GM23338 (cell line): ENCODE data around the gene PLS1. TPM values are rescaled to one million over a fixed set of nuclear protein-coding genes. Genes with fewer than 3 reads are reported as not detected.

Source experiments
- ATAC-seq: fragments of 200-7000 bp; cut with Tn5 transposase; 3 replicates; pipeline ENCODE4 v1.9.1; 2020
- DNase-seq: peaks from one replicate; pipeline ENCODE4 v3.0.0-alpha.2; 2015; ENCODE audit warnings: low spot score
- H2AFZ ChIP-seq: fragments of 200-600 bp; sonication (generic); 2 replicates; pipeline ENCODE4 v1.8.0; 2016; ENCODE audit warnings: antibody characterized with exemption, mild to moderate bottlenecking, moderate library complexity
- H3F3A ChIP-seq: fragments of 200-600 bp; sonication (generic); replicated peaks from 2 replicates; pipeline ENCODE4 v1.8.0; 2017; ENCODE audit warnings: antibody characterized with exemption, mixed run types, low read depth
- H3K27ac ChIP-seq: fragments of 200-600 bp; sonication (generic); 2 replicates; pipeline ENCODE4 v1.6.1; 2016; ENCODE audit warnings: low read depth
- H3K27me3 ChIP-seq: fragments of 200-600 bp; sonication (generic); 2 replicates; pipeline ENCODE4 v1.8.0; 2016; ENCODE audit warnings: mild to moderate bottlenecking, mixed run types, moderate library complexity; ENCODE audit not compliant: insufficient read depth
- H3K36me3 ChIP-seq: fragments of 200-600 bp; sonication (generic); 2 replicates; pipeline ENCODE4 v1.8.0; 2016; ENCODE audit warnings: mild to moderate bottlenecking; ENCODE audit not compliant: insufficient read depth
- H3K4me1 ChIP-seq: fragments of 200-600 bp; sonication (generic); 2 replicates; pipeline ENCODE4 v1.8.0; 2016; ENCODE audit warnings: mild to moderate bottlenecking, moderate library complexity; ENCODE audit not compliant: insufficient read depth
- H3K4me2 ChIP-seq: fragments of 200-600 bp; sonication (generic); 2 replicates; pipeline ENCODE4 v1.7.1; 2017; ENCODE audit warnings: mixed run types
- H3K4me3 ChIP-seq: fragments of 200-600 bp; sonication (generic); 2 replicates; pipeline ENCODE4 v1.6.1; 2016; ENCODE audit warnings: mixed run types
- H3K79me2 ChIP-seq: fragments of 200-600 bp; sonication (generic); replicated peaks from 2 replicates; pipeline ENCODE4 v1.8.0; 2017; ENCODE audit warnings: mild to moderate bottlenecking; ENCODE audit not compliant: insufficient read depth
- H3K9me2 ChIP-seq: fragments of 200-600 bp; sonication (generic); 2 replicates; pipeline ENCODE4 v1.8.0; 2017; ENCODE audit not compliant: insufficient read depth
- H4K20me1 ChIP-seq: fragments of 200-600 bp; sonication (generic); replicated peaks from 2 replicates; pipeline ENCODE4 v1.8.0; 2017; ENCODE audit warnings: mild to moderate bottlenecking; ENCODE audit not compliant: insufficient read depth
- H3K27ac Mint-ChIP-seq: 2 replicates; pipeline ENCODE4 v1.8.0; 2020; ENCODE audit warnings: inconsistent platforms, mild to moderate bottlenecking, moderate library complexity, mixed read lengths
- H3K27me3 Mint-ChIP-seq: 3 replicates; pipeline ENCODE4 v1.8.0; 2022; ENCODE audit warnings: low read depth, mild to moderate bottlenecking, moderate library complexity, mixed read lengths, inconsistent platforms; ENCODE audit not compliant: insufficient read depth, poor library complexity
- H3K36me3 Mint-ChIP-seq: 3 replicates; pipeline ENCODE4 v1.8.0; 2021; ENCODE audit warnings: low read depth, mild to moderate bottlenecking, inconsistent platforms, moderate library complexity, mixed read lengths
- H3K4me1 Mint-ChIP-seq: 3 replicates; pipeline ENCODE4 v1.8.0; 2020; ENCODE audit warnings: mild to moderate bottlenecking, inconsistent platforms, mixed read lengths
- H3K4me3 Mint-ChIP-seq: 3 replicates; pipeline ENCODE4 v1.8.0; 2021; ENCODE audit warnings: moderate library complexity, mild to moderate bottlenecking, inconsistent platforms, mixed read lengths
- H3K9me3 Mint-ChIP-seq: 3 replicates; pipeline ENCODE4 v1.8.0; 2020; ENCODE audit warnings: moderate library complexity, mild to moderate bottlenecking, inconsistent platforms, mixed read lengths
- EZH2phosphoT487 ChIP-seq: fragments of 200-600 bp; sonication (generic); IDR thresholded peaks from one replicate; pipeline ENCODE4 v1.8.1; 2018; ENCODE audit warnings: antibody characterized with exemption; ENCODE audit not compliant: unreplicated experiment
- JUNB ChIP-seq: IDR thresholded peaks from one replicate; pipeline ENCODE4 v1.6.1; 2016; ENCODE audit warnings: antibody characterized with exemption; ENCODE audit not compliant: unreplicated experiment
- NANOG ChIP-seq: IDR thresholded peaks from 2 replicates; pipeline ENCODE4 v1.6.1; 2016; ENCODE audit warnings: antibody characterized with exemption, borderline replicate concordance
- POLR2AphosphoS5 ChIP-seq: IDR thresholded peaks from 2 replicates; pipeline ENCODE4 v1.6.1; 2016; ENCODE audit warnings: antibody characterized with exemption, low read depth
- ZNF114 ChIP-seq: fragments of 250-450 bp; sonication (Bioruptor Pico); IDR thresholded peaks from 2 replicates; pipeline ENCODE4 v1.5.0; 2020; ENCODE audit warnings: mild to moderate bottlenecking, moderate library complexity
- ZNF331 ChIP-seq: fragments of 250-450 bp; sonication (Bioruptor Pico); IDR thresholded peaks from 2 replicates; pipeline ENCODE4 v1.5.0; 2020; ENCODE audit warnings: low read depth, mild to moderate bottlenecking, moderate library complexity
- polyA plus RNA-seq: library from polyadenylated mRNA; unstranded; fragments of >200 nt; fragmentation: Nextera tagmentation; extraction: Ambion mirVana; gene quantifications from 2 replicates; pipeline ENCODE4 v1.2.1, GENCODE V29; 2016
- total RNA-seq: library from RNA; depleted of rRNA; stranded (reverse); fragments of >200 nt; shearing (Covaris generic); gene quantifications from 2 replicates; pipeline ENCODE4 v1.2.3, GENCODE V29; 2014
- TF ChIP-seq, protein P1 (sequence below): fragments of 250-450 bp; sonication (Bioruptor Pico); IDR thresholded peaks from 2 replicates; pipeline ENCODE4 v1.5.0; 2020; ENCODE audit warnings: mild to moderate bottlenecking, moderate library complexity
- TF ChIP-seq, protein P2 (sequence below): IDR thresholded peaks from 2 replicates; pipeline ENCODE4 v1.6.1; 2016; ENCODE audit warnings: antibody characterized with exemption

PLS1 gene
- total and polyA plus RNA-seq, 2 experiments from 2014 or later, result 18.4 to 42.2 TPM

DNA sequence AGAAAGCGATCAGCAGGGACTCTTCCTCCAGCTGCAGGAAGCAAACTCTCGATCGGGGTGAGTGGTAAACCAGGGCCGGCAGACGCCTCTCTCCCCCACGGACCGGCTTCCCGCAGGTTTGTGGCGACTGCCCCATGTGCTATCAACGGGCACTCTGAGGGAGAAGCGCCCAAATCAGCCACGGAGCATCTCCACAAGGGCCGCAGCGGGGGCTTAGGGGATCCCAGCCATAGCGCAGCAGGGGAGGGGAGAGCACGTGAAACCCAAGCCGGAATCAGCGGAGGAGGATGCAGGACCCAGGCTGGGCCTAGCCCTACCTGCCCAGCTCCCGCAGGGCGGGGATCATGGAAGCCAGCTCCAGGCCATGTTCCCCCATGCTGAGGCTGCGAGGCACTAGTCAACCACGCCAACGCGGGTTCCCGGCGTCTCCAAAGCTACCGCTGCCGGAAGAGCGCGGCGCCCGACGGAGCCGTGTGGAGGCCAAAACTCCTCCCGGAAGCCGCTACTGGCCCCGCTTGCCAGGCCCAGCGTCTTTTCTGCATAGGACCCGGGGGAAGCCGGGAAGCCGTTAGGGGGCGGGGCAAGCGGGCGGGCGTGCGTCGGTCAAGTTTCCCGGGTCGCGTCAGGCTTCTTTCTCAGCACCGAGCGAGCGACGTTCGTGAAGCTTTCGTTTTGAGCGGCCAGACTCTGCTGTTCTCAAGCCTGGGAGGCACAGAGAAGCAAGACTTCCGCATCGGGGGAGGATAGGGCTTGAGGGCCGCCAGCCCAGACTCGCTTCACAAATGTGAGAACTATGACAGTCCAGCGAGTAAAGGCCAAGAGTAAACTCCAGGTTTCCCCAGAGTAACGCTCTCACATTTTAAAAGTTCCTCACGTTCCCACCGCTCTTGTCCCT, 17.6 kb upstream of the PLS1 start, which contains the start of gene ATR (continued):
- TF ChIP-seq, protein P1, sequence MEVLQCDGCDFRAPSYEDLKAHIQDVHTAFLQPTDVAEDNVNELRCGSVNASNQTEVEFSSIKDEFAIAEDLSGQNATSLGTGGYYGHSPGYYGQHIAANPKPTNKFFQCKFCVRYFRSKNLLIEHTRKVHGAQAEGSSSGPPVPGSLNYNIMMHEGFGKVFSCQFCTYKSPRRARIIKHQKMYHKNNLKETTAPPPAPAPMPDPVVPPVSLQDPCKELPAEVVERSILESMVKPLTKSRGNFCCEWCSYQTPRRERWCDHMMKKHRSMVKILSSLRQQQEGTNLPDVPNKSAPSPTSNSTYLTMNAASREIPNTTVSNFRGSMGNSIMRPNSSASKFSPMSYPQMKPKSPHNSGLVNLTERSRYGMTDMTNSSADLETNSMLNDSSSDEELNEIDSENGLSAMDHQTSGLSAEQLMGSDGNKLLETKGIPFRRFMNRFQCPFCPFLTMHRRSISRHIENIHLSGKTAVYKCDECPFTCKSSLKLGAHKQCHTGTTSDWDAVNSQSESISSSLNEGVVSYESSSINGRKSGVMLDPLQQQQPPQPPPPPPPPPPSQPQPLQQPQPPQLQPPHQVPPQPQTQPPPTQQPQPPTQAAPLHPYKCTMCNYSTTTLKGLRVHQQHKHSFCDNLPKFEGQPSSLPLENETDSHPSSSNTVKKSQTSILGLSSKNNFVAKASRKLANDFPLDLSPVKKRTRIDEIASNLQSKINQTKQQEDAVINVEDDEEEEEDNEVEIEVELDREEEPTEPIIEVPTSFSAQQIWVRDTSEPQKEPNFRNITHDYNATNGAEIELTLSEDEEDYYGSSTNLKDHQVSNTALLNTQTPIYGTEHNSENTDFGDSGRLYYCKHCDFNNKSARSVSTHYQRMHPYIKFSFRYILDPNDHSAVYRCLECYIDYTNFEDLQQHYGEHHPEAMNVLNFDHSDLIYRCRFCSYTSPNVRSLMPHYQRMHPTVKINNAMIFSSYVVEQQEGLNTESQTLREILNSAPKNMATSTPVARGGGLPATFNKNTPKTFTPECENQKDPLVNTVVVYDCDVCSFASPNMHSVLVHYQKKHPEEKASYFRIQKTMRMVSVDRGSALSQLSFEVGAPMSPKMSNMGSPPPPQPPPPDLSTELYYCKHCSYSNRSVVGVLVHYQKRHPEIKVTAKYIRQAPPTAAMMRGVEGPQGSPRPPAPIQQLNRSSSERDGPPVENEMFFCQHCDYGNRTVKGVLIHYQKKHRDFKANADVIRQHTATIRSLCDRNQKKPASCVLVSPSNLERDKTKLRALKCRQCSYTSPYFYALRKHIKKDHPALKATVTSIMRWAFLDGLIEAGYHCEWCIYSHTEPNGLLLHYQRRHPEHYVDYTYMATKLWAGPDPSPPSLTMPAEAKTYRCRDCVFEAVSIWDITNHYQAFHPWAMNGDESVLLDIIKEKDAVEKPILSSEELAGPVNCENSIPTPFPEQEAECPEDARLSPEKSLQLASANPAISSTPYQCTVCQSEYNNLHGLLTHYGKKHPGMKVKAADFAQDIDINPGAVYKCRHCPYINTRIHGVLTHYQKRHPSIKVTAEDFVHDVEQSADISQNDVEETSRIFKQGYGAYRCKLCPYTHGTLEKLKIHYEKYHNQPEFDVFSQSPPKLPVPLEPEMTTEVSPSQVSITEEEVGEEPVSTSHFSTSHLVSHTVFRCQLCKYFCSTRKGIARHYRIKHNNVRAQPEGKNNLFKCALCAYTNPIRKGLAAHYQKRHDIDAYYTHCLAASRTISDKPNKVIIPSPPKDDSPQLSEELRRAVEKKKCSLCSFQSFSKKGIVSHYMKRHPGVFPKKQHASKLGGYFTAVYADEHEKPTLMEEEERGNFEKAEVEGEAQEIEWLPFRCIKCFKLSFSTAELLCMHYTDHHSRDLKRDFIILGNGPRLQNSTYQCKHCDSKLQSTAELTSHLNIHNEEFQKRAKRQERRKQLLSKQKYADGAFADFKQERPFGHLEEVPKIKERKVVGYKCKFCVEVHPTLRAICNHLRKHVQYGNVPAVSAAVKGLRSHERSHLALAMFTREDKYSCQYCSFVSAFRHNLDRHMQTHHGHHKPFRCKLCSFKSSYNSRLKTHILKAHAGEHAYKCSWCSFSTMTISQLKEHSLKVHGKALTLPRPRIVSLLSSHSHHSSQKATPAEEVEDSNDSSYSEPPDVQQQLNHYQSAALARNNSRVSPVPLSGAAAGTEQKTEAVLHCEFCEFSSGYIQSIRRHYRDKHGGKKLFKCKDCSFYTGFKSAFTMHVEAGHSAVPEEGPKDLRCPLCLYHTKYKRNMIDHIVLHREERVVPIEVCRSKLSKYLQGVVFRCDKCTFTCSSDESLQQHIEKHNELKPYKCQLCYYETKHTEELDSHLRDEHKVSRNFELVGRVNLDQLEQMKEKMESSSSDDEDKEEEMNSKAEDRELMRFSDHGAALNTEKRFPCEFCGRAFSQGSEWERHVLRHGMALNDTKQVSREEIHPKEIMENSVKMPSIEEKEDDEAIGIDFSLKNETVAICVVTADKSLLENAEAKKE (CRISPR knock-in tag), result no peak
- peak; percentile 84 for TF ChIP-seq POLR2AphosphoS5
- TF ChIP-seq NANOG, result no peak
- no peak for TF ChIP-seq EZH2phosphoT487
- no peak for TF ChIP-seq ZNF114 (CRISPR knock-in tag)

DNA sequence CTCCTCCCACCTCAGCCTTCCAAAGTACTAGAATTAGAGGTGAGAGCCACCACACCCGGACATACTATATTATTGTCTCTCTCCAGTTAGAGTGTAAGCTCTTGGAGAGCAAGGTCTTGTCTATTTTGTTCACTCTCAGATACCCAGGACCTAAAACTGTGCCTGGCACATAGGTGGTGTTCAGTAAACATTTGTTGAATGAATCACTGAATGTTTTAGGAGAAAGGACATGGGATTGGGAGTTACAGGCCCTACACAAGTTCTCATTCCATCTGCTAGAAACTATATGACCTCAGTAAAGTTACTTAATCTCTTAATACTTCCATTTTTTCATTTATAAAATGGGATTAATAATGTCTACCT, 16.2 kb upstream of the PLS1 start:
- Histone ChIP-seq H3K9me2 (no peaks in the 10 kb centered on the region), H3K27ac (no peak overlapping the region), H3K36me3 (peaks cover 3% of the 10 kb centered on the region; the same call in 1 of the 2 replicates), H3K27me3 (no peaks in the 10 kb centered on the region), H3K4me1 (peaks cover 11% of the 10 kb centered on the region), H4K20me1 (no peaks in the 10 kb centered on the region), H3K4me3 (no peak overlapping the region), H2AFZ (no peak overlapping the region), H3K4me2 (no peak overlapping the region), H3F3A (no peaks in the 10 kb centered on the region; the same call in 1 of the 2 replicates), H3K79me2 (peaks cover 32% of the 10 kb centered on the region)
- DNase-seq (no peak), ATAC-seq (no peak)
- Mint-ChIP-seq H3K27me3 (peaks cover 3% of the 10 kb centered on the region), H3K36me3 (peaks cover 3% of the 10 kb centered on the region; the same call in 2 of the 3 replicates), H3K27ac (no peak overlapping the region), H3K4me1 (peaks cover 30% of the 10 kb centered on the region), H3K4me3 (peak overlapping the region; percentile 99), H3K9me3 (no peaks in the 10 kb centered on the region)
- TF ChIP-seq, protein P2, sequence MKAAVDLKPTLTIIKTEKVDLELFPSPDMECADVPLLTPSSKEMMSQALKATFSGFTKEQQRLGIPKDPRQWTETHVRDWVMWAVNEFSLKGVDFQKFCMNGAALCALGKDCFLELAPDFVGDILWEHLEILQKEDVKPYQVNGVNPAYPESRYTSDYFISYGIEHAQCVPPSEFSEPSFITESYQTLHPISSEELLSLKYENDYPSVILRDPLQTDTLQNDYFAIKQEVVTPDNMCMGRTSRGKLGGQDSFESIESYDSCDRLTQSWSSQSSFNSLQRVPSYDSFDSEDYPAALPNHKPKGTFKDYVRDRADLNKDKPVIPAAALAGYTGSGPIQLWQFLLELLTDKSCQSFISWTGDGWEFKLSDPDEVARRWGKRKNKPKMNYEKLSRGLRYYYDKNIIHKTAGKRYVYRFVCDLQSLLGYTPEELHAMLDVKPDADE, result no peak
- no peak for TF ChIP-seq ZNF331 (CRISPR knock-in tag)
- no peak for TF ChIP-seq JUNB
- TF ChIP-seq, protein P1 (CRISPR knock-in tag), result no peak
